ENCODE data around the gene EPSTI1. TPM values are rescaled to one million over a fixed set of nuclear protein-coding genes. Genes with fewer than 3 reads are reported as not detected.

EPSTI1 gene
- total RNA-seq, 1 experiment from 2014 or later = not detected

- DNase-seq (ENCODE audit: unreplicated experiment) = peak; percentile 87
- Mint-ChIP-seq H3K36me3 (ENCODE audit: insufficient read depth, unreplicated experiment) (no peaks in the 10 kb centered on the region), H3K4me3 (ENCODE audit: unreplicated experiment) (no peak overlapping the region), H3K27me3 (ENCODE audit: insufficient read depth, unreplicated experiment) (no peaks in the 10 kb centered on the region), H3K4me1 (ENCODE audit: insufficient read depth, unreplicated experiment) (peaks cover 48% of the 10 kb centered on the region), H3K27ac (ENCODE audit: low read depth, unreplicated experiment) (peak overlapping the region; percentile 49), H3K9me3 (ENCODE audit: unreplicated experiment) (no peaks in the 10 kb centered on the region)
- no peak for TF ChIP-seq CTCF (IDR thresholded peaks at IDR 0.05; ENCODE audit: unreplicated experiment)
- ChIA-PET CTCF (interaction anchor here (0.6 to 2.0 kb wide), 14 partner anchors 11 to 818 kb away, joined by 3 to 9 read pairs (median 3); no protein-coding TSS in a partner anchor), POLR2A (interaction anchor here (0.7 to 1.4 kb wide), 8 partner anchors 9 to 833 kb away, joined by 3 to 6 read pairs (median 3); no protein-coding TSS in a partner anchor)
- no TSS peak for BruUV-seq (replicated peaks)
- intact Hi-C loops (cut with micrococcal nuclease) = loop anchor here (10.0 kb wide), 1 partner anchor 113 kb away; no protein-coding TSS in a partner anchor
Observed at GRCh38 chr13:42971691-42972347, 20.2 kb downstream of the EPSTI1 start.

- no TSS peak for BruUV-seq (replicated peaks)
- H3K27ac Mint-ChIP-seq (ENCODE audit: low read depth, unreplicated experiment) = peak overlapping the region; percentile 49
- intact Hi-C loops (cut with micrococcal nuclease) = loop anchor here (10.0 kb wide), 1 partner anchor 114 kb away; no protein-coding TSS in a partner anchor
- H3K4me1 Mint-ChIP-seq (ENCODE audit: insufficient read depth, unreplicated experiment) = peaks cover 48% of the 10 kb centered on the region
- H3K27me3 Mint-ChIP-seq (ENCODE audit: insufficient read depth, unreplicated experiment) = no peaks in the 10 kb centered on the region
- H3K9me3 Mint-ChIP-seq (ENCODE audit: unreplicated experiment) = no peaks in the 10 kb centered on the region
- no peaks in the 10 kb centered on the region for H3K36me3 Mint-ChIP-seq (ENCODE audit: insufficient read depth, unreplicated experiment)
- CTCF ChIA-PET = interaction anchor here (0.6 to 2.0 kb wide), 9 partner anchors 10 to 818 kb away, joined by 3 to 9 read pairs (median 4); no protein-coding TSS in a partner anchor
- peak; percentile 42 for TF ChIP-seq CTCF (IDR thresholded peaks at IDR 0.05; ENCODE audit: unreplicated experiment)
- DNase-seq (ENCODE audit: unreplicated experiment) = peak; percentile 80
- H3K4me3 Mint-ChIP-seq (ENCODE audit: unreplicated experiment) = no peak overlapping the region
- POLR2A ChIA-PET = interaction anchor here (0.6 to 1.4 kb wide), 6 partner anchors 10 to 105 kb away, joined by 3 to 6 read pairs (median 3); no protein-coding TSS in a partner anchor
Observed at GRCh38 chr13:42970824-42971690, 21.0 kb downstream of the EPSTI1 start.

- TF ChIP-seq CTCF (IDR thresholded peaks at IDR 0.05; ENCODE audit: unreplicated experiment) = peak; percentile 71
- intact Hi-C loops (cut with micrococcal nuclease) = loop anchor here (2.0 to 10.0 kb wide), 7 partner anchors 27 to 905 kb away; partner anchors contain the start of genes CCDC122, ENOX1 and LACC1
- H3K4me1 Mint-ChIP-seq (ENCODE audit: insufficient read depth, unreplicated experiment) = peaks cover 53% of the 10 kb centered on the region
- no peaks in the 10 kb centered on the region for H3K36me3 Mint-ChIP-seq (ENCODE audit: insufficient read depth, unreplicated experiment)
- H3K4me3 Mint-ChIP-seq (ENCODE audit: unreplicated experiment) = no peak overlapping the region
- peak; percentile 86 for DNase-seq (ENCODE audit: unreplicated experiment)
- H3K27ac Mint-ChIP-seq (ENCODE audit: low read depth, unreplicated experiment) = no peak overlapping the region
- POLR2A ChIA-PET = interaction anchor here (0.7 kb wide), 1 partner anchor 184 kb away, joined by 4 read pairs; no protein-coding TSS in a partner anchor
- CTCF ChIA-PET = interaction anchor here (0.6 to 2.5 kb wide), 33 partner anchors 10 to 1317 kb away, joined by 3 to 14 read pairs (median 4); partner anchors contain the start of gene EPSTI1
- no peaks in the 10 kb centered on the region for H3K27me3 Mint-ChIP-seq (ENCODE audit: insufficient read depth, unreplicated experiment)
- no TSS peak for BruUV-seq (replicated peaks)
- H3K9me3 Mint-ChIP-seq (ENCODE audit: unreplicated experiment) = no peaks in the 10 kb centered on the region
Observed at GRCh38 chr13:42969565-42970172, 22.4 kb downstream of the EPSTI1 start.
